Lower leg skin (tissue), 4 donors: ENCODE data around the gene GOLGA7B. TPM values are rescaled to one million over a fixed set of nuclear protein-coding genes. Genes with fewer than 3 reads are reported as not detected.

ENCODE experiments used
- DNase-seq, 2 donors: peaks; one replicate each; pipeline ENCODE4 v3.0.0-alpha.2; 2019; ENCODE audit warnings: low spot score in 2 of 2
- H3K4me3 ChIP-seq: fragments of 200-600 bp; sonication (generic); 2 replicates; pipeline ENCODE4 v1.5.1; 2017; ENCODE audit warnings: mild to moderate bottlenecking, low read depth; ENCODE audit not compliant: poor library complexity, severe bottlenecking
- POLR2A ChIP-seq, 2 donors: fragments of 450-650 bp; IDR thresholded peaks; one replicate each; pipeline ENCODE4 v1.6.1; 2016 to 2017; ENCODE audit warnings: antibody characterized with exemption in 2 of 2, mild to moderate bottlenecking in 1 of 2, moderate library complexity in 1 of 2
- WGBS, 2 donors: methylation state at CpG; one replicate each; pipeline ENCODE4 v1.1.5; 2018; 5-methylcytosine and 5-hydroxymethylcytosine counted together
- intact Hi-C: fragments of 100-400 bp; cut with DNase I; formaldehyde crosslinking; loops from one replicate; pipeline ENCODE4 v1.15.0; 2023; ENCODE audit warnings: low total_unique reads
- total RNA-seq, 4 donors: library from RNA; depleted of rRNA; stranded (reverse); fragments of >200 nt; gene quantifications; one replicate each; pipeline ENCODE4 v1.1.0, GENCODE V29; 2016
- TF ChIP-seq, protein P1 (sequence below), 3 donors: fragments of 450-650 bp; IDR thresholded peaks; one replicate each; pipeline ENCODE4 v1.5.1; 2016; ENCODE audit warnings: antibody characterized with exemption in 3 of 3, mild to moderate bottlenecking in 3 of 3, moderate library complexity in 2 of 3

The GOLGA7B gene
- total RNA-seq, 4 donors from 2014 or later: 7.3 to 17.3 (median 7.8) TPM

DNA sequence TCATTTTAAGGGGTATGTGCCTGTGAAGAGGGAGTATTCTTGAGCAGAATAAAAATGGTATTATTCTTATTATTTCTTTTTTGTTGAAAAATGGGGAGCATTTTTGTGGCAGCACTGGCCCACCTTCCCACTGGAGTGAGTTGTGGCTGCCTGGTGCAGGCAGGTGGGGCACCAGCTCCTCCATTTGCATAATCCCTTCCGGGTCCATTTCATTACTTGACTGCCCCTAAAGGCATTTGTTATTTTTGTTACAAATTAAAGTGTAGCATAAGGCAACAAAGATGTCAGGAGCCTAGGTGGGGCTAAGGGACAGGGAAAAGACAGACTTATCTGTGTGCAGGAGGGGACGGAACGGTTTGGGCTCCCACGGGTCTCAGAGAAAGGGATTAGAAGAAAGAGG is 26.8 kb downstream of the GOLGA7B start:
- intact Hi-C loops: no loop called here
- H3K4me3 ChIP-seq: no peak overlapping the region
- WGBS, 2 donors: 66 to 70% methylated on average over 4 of the region's 4 CpGs
- DNase-seq: no peak
- TF ChIP-seq, protein P1, sequence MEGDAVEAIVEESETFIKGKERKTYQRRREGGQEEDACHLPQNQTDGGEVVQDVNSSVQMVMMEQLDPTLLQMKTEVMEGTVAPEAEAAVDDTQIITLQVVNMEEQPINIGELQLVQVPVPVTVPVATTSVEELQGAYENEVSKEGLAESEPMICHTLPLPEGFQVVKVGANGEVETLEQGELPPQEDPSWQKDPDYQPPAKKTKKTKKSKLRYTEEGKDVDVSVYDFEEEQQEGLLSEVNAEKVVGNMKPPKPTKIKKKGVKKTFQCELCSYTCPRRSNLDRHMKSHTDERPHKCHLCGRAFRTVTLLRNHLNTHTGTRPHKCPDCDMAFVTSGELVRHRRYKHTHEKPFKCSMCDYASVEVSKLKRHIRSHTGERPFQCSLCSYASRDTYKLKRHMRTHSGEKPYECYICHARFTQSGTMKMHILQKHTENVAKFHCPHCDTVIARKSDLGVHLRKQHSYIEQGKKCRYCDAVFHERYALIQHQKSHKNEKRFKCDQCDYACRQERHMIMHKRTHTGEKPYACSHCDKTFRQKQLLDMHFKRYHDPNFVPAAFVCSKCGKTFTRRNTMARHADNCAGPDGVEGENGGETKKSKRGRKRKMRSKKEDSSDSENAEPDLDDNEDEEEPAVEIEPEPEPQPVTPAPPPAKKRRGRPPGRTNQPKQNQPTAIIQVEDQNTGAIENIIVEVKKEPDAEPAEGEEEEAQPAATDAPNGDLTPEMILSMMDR (IDR thresholded peaks at IDR 0.05): no peak
- no peak for TF ChIP-seq POLR2A (IDR thresholded peaks at IDR 0.05)

DNA sequence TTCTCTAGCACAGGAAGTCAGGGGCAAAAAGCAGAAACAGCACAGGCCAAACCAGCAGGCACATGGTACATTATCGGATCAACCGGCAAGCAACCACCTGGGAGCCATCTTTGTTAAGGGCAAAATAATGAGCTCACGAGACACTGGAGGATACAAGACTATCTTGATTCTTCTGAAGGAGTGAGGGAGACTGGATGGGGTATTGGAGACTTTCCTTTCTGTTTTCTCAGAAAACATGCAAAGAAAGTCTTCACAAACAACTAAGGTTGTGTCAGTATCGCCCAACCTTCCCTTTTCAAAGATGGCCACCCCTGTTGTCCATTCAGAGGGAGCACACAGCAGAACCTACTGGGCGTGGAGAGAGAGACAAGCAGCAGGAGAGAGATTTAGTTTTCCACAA is 29.6 kb downstream of the GOLGA7B start:
- no peak for DNase-seq
- no peak overlapping the region for H3K4me3 ChIP-seq
- intact Hi-C loops: no loop called here
- TF ChIP-seq, protein P1 (IDR thresholded peaks at IDR 0.05): no peak
- no peak for TF ChIP-seq POLR2A (IDR thresholded peaks at IDR 0.05)
- WGBS, 2 donors: 91 to 94% methylated on average over 5 of the region's 5 CpGs

DNA sequence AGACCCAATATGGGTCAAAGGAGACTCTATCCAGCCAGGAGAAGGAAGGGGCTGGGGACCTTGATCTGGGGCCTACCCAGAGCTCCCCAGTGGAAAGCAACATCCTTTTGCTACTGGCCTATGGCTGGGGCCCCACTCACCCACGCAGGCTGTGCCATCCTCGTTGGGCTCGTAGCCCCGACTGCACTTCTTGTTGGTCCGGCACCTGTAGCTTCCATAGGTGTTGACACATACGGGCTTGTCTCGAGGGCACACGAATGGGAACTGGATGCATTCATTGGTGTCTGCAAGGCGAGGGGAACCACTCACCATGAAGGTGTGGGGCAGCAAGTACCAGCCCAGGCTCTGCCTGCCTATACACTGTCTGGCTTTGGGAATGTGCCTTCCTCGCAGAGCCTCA is 30.5 kb downstream of the GOLGA7B start:
- no peak for DNase-seq
- intact Hi-C loops: no loop called here
- 93 to 96% methylated on average over 10 of the region's 10 CpGs for WGBS, 2 donors
- TF ChIP-seq POLR2A (IDR thresholded peaks at IDR 0.05): no peak
- TF ChIP-seq, protein P1 (IDR thresholded peaks at IDR 0.05): no peak
- H3K4me3 ChIP-seq: no peak overlapping the region

DNA sequence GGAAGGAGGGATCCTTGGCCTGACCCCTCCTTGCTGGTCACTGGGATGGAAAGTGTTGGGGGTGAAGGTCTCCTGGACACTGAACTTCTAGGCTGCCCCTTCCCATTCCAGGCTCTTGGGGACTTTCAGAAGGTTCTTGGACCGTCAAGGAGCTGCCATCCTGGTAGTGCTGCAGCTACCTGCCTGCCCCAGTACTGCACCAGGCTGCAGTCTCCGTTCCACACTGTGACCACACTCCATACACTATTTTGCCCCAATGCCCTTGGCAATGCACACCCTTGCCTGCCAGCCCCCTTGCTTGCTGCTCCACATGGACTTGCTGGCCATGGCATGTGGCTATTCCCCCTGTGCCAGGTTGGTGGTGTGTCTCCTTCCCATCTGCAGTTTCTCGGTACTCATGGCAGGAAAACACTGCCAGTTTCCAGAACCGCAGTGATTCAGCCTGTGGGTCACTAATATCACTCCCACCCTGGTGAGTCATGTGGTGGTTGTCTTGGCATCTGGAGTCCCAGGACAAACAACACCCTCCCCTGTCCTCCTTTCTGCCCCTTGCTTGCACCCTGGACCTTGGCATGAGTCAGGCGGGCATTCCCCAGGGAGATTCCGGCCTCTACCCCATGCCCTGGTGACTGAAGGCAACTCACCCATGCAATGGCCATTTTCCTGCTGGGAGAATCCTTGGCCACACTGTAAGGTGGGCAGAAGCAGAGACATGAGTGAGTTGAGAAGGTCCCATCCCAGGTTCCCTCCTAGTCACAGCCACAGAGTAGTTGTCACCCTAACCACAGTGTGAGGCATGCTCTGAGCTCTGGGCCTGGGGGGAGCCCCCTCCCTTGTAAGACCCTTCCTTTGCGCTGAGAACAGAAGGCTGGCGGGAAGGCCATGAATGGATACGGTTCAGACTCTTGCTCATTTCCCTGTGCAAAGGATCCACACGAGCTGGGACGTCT is 32.8 kb downstream of the GOLGA7B start:
- no peak overlapping the region for H3K4me3 ChIP-seq
- intact Hi-C loops: no loop called here
- no peak for DNase-seq
- TF ChIP-seq POLR2A (IDR thresholded peaks at IDR 0.05): no peak
- 78 to 79% methylated on average over 10 to 11 of the region's 11 CpGs for WGBS, 2 donors

DNA sequence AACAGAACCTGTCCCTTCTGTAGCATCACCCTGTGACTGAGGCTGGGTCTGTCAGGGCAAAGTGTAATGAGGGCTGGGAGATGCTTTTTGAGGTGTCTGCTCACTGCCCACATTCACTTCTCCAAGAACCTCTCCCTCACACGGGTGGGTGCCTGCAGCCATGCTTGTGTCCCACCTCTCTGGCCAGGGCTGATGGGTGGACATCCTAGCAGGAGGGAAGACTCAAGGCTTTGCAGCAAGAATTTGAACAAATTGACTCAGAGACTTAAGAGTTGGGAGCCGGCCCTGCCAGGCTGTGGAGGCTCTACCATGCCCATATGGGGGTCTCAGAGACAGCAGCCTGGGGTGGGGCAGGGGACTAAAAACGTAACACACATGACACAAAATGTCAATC is 33.4 kb downstream of the GOLGA7B start:
- WGBS, 2 donors: 74 to 75% methylated on average over 3 of the region's 3 CpGs
- TF ChIP-seq, protein P1 (IDR thresholded peaks at IDR 0.05): no peak
- TF ChIP-seq POLR2A (IDR thresholded peaks at IDR 0.05): no peak
- intact Hi-C loops: no loop called here
- H3K4me3 ChIP-seq: no peak overlapping the region
- DNase-seq: no peak

DNA sequence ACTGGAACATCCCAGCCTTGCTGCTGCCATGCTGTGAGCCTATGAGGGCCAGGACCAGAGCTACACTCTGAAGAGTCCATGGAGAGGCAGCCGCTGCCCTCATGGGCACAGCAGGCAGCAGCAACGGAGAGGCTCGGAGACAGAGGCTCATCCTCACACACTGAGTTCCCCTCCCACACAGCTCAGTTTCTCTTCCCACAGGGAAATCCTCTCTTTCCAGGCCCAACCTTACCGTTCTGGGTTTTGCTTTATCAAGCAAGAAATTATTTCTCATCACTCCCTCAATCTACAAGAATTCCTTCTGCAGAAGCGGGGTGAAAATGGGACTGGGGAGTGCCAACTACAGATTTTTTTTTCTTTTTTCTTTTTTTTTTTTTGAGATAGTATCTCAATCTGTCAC is 36.6 kb downstream of the GOLGA7B start:
- WGBS, 2 donors: 78 to 88% methylated on average over 5 of the region's 5 CpGs
- no peak for DNase-seq

More for the DNA sequence above, 36.6 kb downstream of the GOLGA7B start:
- intact Hi-C loops: no loop called here
- TF ChIP-seq, protein P1 (IDR thresholded peaks at IDR 0.05): no peak
- TF ChIP-seq POLR2A (IDR thresholded peaks at IDR 0.05): no peak
- no peak overlapping the region for H3K4me3 ChIP-seq
